Measurements from ENCODE around the gene SHE. TPM values are rescaled to one million over a fixed set of nuclear protein-coding genes. Genes with fewer than 3 reads are reported as not detected.

SHE gene
- total and polyA plus RNA-seq, 7 donors, result 1.6 to 10.2 (median 5.7) TPM

- Histone ChIP-seq H3K36me3 (peaks cover 12 to 69% (median 46%) of the 10 kb centered on the region in 4 donors), H3K4me3 (no peak overlapping the region), H3K4me1 (peaks cover 0 to 38% (median 29%) of the 10 kb centered on the region in 4 donors), H3K27me3 (no peaks in the 10 kb centered on the region), H3K9me3 (no peaks in the 10 kb centered on the region), H3K27ac (peak overlapping the region in 1 of 4 donors; percentile 65)
- DNase-seq, result no peak
- WGBS, 2 donors, result 84 to 87% methylated on average over 7 of the region's 7 CpGs
- intact Hi-C loops (cut with DNase I), result no loop called here
- TF ChIP-seq POLR2AphosphoS5 (IDR thresholded peaks at IDR 0.05), result no peak
- no peak for TF ChIP-seq EP300 (IDR thresholded peaks at IDR 0.05)
- TF ChIP-seq CTCF (IDR thresholded peaks at IDR 0.05), result no peak
- TF ChIP-seq POLR2A (IDR thresholded peaks at IDR 0.05), result no peak
Measured at GRCh38 chr1:154448331-154448811, 53.8 kb downstream of the SHE start.

- TF ChIP-seq CTCF (IDR thresholded peaks at IDR 0.05), result no peak
- TF ChIP-seq POLR2AphosphoS5 (IDR thresholded peaks at IDR 0.05), result no peak
- TF ChIP-seq POLR2A (IDR thresholded peaks at IDR 0.05), result no peak
- TF ChIP-seq EP300 (IDR thresholded peaks at IDR 0.05), result no peak
- intact Hi-C loops (cut with DNase I), result no loop called here
- Histone ChIP-seq H3K36me3 (peaks cover 12 to 55% (median 35%) of the 10 kb centered on the region in 4 donors), H3K9me3 (no peaks in the 10 kb centered on the region), H3K4me1 (peaks cover 0 to 48% (median 40%) of the 10 kb centered on the region in 4 donors), H3K27ac (peak overlapping the region; percentile 70 to 99 (median 94)), H3K27me3 (no peaks in the 10 kb centered on the region), H3K4me3 (no peak overlapping the region)
- no peak for DNase-seq
- 93 to 95% methylated on average over 6 of the region's 6 CpGs for WGBS, 2 donors
Measured at GRCh38 chr1:154446789-154447188, 55.4 kb downstream of the SHE start.

GRCh38 chr1:154446292-154446691 lies 55.9 kb downstream of the SHE start:
- intact Hi-C loops (cut with DNase I), result no loop called here
- no peak overlapping the region for H3K4me3 ChIP-seq
- H3K27ac ChIP-seq, result peak overlapping the region; percentile 70 to 99 (median 94)
- H3K36me3 ChIP-seq, result peaks cover 12 to 50% (median 31%) of the 10 kb centered on the region in 4 donors
- H3K27me3 ChIP-seq, result no peaks in the 10 kb centered on the region
- TF ChIP-seq POLR2A (IDR thresholded peaks at IDR 0.05), result no peak
- peak in 3 of 4 donors; percentile 12 to 37 (median 19) for TF ChIP-seq POLR2AphosphoS5 (IDR thresholded peaks at IDR 0.05)
- peak in 1 of 4 donors; percentile 25 for TF ChIP-seq EP300 (IDR thresholded peaks at IDR 0.05)
- TF ChIP-seq CTCF (IDR thresholded peaks at IDR 0.05), result no peak
- 86 to 87% methylated on average over 10 of the region's 10 CpGs for WGBS, 2 donors
- DNase-seq, result peak; percentile 80
- H3K9me3 ChIP-seq, result no peaks in the 10 kb centered on the region
- H3K4me1 ChIP-seq, result peaks cover 0 to 53% (median 45%) of the 10 kb centered on the region in 4 donors

GRCh38 chr1:154445040-154445472 lies 57.2 kb downstream of the SHE start:
- TF ChIP-seq EP300 (IDR thresholded peaks at IDR 0.05), result no peak
- no peak for TF ChIP-seq CTCF (IDR thresholded peaks at IDR 0.05)
- no peak for TF ChIP-seq POLR2A (IDR thresholded peaks at IDR 0.05)
- no peak for TF ChIP-seq POLR2AphosphoS5 (IDR thresholded peaks at IDR 0.05)
- Histone ChIP-seq H3K27me3 (no peaks in the 10 kb centered on the region), H3K36me3 (peaks cover 12 to 45% (median 22%) of the 10 kb centered on the region in 4 donors), H3K4me1 (peaks cover 0 to 65% (median 51%) of the 10 kb centered on the region in 4 donors), H3K27ac (peak overlapping the region; percentile 70 to 99 (median 94)), H3K4me3 (no peak overlapping the region), H3K9me3 (no peaks in the 10 kb centered on the region)
- intact Hi-C loops (cut with DNase I), result no loop called here
- no peak for DNase-seq
- WGBS, 2 donors, result 43 to 72% methylated on average over 7 of the region's 7 CpGs

Measured in sigmoid colon (tissue), 7 donors.